ENCODE measurements around the gene MPIG6B. TPM values are rescaled to one million over a fixed set of nuclear protein-coding genes. Genes with fewer than 3 reads are reported as not detected.

The MPIG6B gene
- total RNA-seq, 1 donor from 2014 or later = not detected

DNA sequence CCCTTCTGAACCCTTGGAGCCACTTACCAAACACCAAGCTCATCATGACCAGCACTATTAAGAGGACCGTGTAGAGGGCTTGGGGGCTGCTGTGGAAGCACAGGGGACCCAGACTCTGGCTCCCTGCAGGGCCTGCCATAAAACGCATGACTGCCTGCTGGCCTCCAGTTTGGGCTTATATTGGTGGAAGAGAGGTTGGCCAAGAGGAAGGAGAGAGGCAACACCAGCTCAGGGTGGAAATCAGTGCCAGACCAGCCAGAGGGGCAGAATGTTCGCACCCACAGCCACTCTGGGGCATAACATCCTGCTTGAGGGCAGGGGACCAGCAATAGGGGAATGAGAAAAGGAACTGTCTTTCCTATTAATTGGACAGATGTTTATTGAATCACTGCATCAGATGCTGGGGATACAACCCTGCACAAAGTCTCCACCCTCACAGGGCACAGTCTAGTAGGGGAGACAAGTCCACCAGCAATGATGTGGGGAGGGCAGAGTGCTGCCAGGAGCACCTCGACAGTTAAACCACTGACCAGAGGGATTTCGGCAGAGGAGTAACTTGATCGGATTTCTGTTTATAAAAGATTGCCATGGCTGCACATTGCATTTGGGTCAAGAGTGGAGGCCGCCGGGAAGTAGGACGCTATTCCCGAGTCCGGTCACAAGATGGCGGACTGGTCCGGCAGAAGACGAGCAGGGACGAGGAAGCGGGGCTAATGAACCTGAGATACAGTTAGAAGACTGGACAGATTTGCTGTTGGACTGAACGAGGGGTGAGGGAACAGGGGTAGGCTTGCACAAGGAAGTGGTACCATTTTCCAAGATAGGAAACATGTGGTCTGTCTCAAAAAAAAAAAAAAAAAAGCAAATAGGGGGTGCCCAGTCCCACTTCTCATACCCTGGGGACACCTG, 42.7 kb upstream of the MPIG6B start, which contains the start of gene LY6G5C:
TSS of gene LY6G5C (minus strand) at position 842 of the 909 bp plus-strand sequence. CDS start at position 148, 694 bp downstream.
- TF ChIP-seq, protein P1, sequence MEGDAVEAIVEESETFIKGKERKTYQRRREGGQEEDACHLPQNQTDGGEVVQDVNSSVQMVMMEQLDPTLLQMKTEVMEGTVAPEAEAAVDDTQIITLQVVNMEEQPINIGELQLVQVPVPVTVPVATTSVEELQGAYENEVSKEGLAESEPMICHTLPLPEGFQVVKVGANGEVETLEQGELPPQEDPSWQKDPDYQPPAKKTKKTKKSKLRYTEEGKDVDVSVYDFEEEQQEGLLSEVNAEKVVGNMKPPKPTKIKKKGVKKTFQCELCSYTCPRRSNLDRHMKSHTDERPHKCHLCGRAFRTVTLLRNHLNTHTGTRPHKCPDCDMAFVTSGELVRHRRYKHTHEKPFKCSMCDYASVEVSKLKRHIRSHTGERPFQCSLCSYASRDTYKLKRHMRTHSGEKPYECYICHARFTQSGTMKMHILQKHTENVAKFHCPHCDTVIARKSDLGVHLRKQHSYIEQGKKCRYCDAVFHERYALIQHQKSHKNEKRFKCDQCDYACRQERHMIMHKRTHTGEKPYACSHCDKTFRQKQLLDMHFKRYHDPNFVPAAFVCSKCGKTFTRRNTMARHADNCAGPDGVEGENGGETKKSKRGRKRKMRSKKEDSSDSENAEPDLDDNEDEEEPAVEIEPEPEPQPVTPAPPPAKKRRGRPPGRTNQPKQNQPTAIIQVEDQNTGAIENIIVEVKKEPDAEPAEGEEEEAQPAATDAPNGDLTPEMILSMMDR (IDR thresholded peaks at IDR 0.05) = no peak
- CTCF ChIA-PET = interaction anchor here (0.7 to 3.6 kb wide), 8 partner anchors 19 to 271 kb away, joined by 3 to 22 read pairs (median 6); partner anchors contain the start of gene HSPA1B
- Mint-ChIP-seq H3K4me3 (peak within 1 kb of the TSS; percentile 84), H3K27me3 (no peaks in the 10 kb centered on the region), H3K27ac (peak within 1 kb of the TSS; percentile 72), H3K4me1 (peaks cover 40% of the 10 kb centered on the region), H3K36me3 (ENCODE audit: low read depth) (peaks cover 4% of the 10 kb centered on the region), H3K9me3 (no peaks in the 10 kb centered on the region)
- ATAC-seq (ENCODE audit: low read depth) = peak; percentile 75
- POLR2A ChIA-PET = interaction anchor here (0.7 to 2.3 kb wide), 14 partner anchors 16 to 186 kb away, joined by 3 to 23 read pairs (median 4); partner anchors contain the start of genes ABHD16A, BAG6, C6orf47 and CLIC1
- intact Hi-C loops (cut with micrococcal nuclease) = loop anchor here (1.0 to 5.0 kb wide), 9 partner anchors 22 to 272 kb away; partner anchors contain the start of genes ABHD16A and ATP6V1G2
- peak; percentile 46 for DNase-seq

DNA sequence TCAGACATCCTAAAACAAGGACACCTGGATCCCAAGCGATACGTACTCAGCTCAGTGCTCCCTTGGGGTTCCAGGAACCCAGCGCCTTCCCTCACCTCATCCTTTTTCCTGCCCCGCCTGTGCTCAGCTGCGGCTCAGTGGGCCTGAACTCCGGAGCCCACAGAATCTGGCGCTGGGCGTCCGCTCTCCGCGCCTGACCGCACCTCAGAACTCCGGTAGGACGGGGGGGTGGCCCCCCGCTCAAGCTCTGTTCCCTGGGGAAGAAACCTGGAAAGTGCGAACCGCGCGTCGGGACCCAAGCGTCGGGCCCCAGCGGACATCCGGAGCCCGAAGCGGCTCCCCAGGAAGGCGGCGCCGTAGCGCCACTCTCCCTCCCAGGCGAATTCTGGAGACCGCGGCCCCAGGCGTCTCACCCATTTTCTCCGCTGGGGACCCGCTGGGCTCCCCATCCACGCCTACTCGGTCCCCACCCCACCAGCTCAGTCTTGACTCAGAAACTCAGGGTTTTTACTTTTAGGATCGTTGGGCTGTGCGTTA, 42.0 kb upstream of the MPIG6B start:
- peaks cover 11% of the 10 kb centered on the region for H3K36me3 Mint-ChIP-seq (ENCODE audit: low read depth)
- intact Hi-C loops (cut with micrococcal nuclease) = loop anchor here (2.0 to 5.0 kb wide), 4 partner anchors 22 to 271 kb away; partner anchors contain the start of gene ABHD16A
- CTCF ChIA-PET = interaction anchor here (0.8 to 3.6 kb wide), 7 partner anchors 46 to 271 kb away, joined by 3 to 22 read pairs (median 7); partner anchors contain the start of gene HSPA1B
- H3K4me3 Mint-ChIP-seq = peak overlapping the region; percentile 84
- DNase-seq = peak; percentile 45
- peak overlapping the region; percentile 24 for H3K27ac Mint-ChIP-seq
- no peaks in the 10 kb centered on the region for H3K27me3 Mint-ChIP-seq
- ATAC-seq (ENCODE audit: low read depth) = peak; percentile 55
- H3K4me1 Mint-ChIP-seq = peaks cover 39% of the 10 kb centered on the region
- POLR2A ChIA-PET = interaction anchor here (0.7 to 2.3 kb wide), 14 partner anchors 17 to 187 kb away, joined by 3 to 23 read pairs (median 4); partner anchors contain the start of genes ABHD16A, BAG6, C6orf47 and CLIC1
- H3K9me3 Mint-ChIP-seq = no peaks in the 10 kb centered on the region
- TF ChIP-seq, protein P1 (IDR thresholded peaks at IDR 0.05) = no peak

DNA sequence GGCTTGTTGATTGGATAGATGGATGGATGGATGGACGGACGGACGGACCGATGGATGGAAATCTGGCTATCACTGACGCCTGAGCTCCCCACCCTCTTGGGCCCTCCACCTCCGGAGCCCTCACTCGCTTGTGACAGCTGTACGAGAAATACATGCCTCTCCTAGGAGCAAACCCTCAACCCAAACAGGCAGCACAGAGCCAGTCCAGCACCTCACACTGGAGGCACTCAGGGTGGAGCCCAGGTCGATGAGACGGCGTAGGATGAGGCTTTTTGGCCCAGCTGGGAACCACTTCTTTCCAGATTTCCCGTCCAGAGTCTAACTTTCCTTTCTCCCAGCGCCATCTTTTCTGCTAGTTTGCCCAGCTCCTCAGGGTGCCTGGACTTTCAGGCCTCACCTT, 39.6 kb upstream of the MPIG6B start:
- Mint-ChIP-seq H3K27ac (no peak overlapping the region), H3K4me3 (no peak overlapping the region), H3K4me1 (peaks cover 30% of the 10 kb centered on the region), H3K27me3 (no peaks in the 10 kb centered on the region), H3K36me3 (ENCODE audit: low read depth) (peaks cover 34% of the 10 kb centered on the region), H3K9me3 (no peaks in the 10 kb centered on the region)
- DNase-seq (no peak), ATAC-seq (ENCODE audit: low read depth) (no peak)
- TF ChIP-seq, protein P1 (IDR thresholded peaks at IDR 0.05) = no peak
- intact Hi-C loops (cut with micrococcal nuclease) = loop anchor here (5.0 kb wide), 1 partner anchor 269 kb away; no protein-coding TSS in a partner anchor
- POLR2A ChIA-PET = no interaction called here
- CTCF ChIA-PET = interaction anchor here (1.0 kb wide), 1 partner anchor 132 kb away, joined by 3 read pairs; the partner anchor contains the start of genes HSPA1A and HSPA1L

DNA sequence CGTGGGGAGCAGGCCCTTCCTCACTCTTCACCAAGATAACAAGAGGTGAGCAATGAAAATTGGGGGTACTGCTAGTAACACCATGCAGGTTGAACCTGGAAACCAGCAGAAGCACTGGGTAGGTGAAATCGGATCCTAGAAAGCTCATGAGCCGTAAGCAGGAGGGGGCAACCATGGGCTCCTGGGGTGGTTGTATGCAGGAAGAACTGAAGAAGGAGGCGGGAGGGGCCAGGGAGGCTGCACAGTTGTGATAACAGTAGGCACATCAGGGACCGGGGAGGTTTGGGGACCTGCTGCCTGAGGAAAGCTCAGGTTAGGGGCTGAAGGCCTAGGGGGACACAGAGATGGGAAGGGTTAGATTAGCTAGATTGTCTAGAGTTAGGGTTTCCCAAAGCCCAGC, 36.7 kb upstream of the MPIG6B start:
- H3K9me3 Mint-ChIP-seq = no peaks in the 10 kb centered on the region
- H3K4me3 Mint-ChIP-seq = no peak overlapping the region
- ATAC-seq (ENCODE audit: low read depth) = no peak
- H3K36me3 Mint-ChIP-seq (ENCODE audit: low read depth) = peaks cover 62% of the 10 kb centered on the region
- POLR2A ChIA-PET = interaction anchor here (0.5 to 1.1 kb wide), 2 partner anchors 46 to 54 kb away, joined by 3 read pairs; no protein-coding TSS in a partner anchor
- intact Hi-C loops (cut with micrococcal nuclease) = no loop called here
- TF ChIP-seq, protein P1 (IDR thresholded peaks at IDR 0.05) = no peak
- H3K4me1 Mint-ChIP-seq = peaks cover 29% of the 10 kb centered on the region
- no peaks in the 10 kb centered on the region for H3K27me3 Mint-ChIP-seq
- peak overlapping the region; percentile 21 for H3K27ac Mint-ChIP-seq
- CTCF ChIA-PET = no interaction called here
- no peak for DNase-seq

All from activated B cell treated with CpG ODN at 0.5 μM for 24 hours (primary cell).